GM19240 (cell line): ENCODE data around the gene ZNF554.
"Not testable (repeated sequence)": the region's sequence is repeated elsewhere in the genome, so short reads cannot be mapped to it uniquely, and the experiment has no call there.

Experiments
- DNase-seq: peaks from one replicate; pipeline ENCODE4 v3.0.0; 2011; ENCODE audit warnings: low spot score; ENCODE audit not compliant: insufficient read length

The ZNF554 gene

DNA sequence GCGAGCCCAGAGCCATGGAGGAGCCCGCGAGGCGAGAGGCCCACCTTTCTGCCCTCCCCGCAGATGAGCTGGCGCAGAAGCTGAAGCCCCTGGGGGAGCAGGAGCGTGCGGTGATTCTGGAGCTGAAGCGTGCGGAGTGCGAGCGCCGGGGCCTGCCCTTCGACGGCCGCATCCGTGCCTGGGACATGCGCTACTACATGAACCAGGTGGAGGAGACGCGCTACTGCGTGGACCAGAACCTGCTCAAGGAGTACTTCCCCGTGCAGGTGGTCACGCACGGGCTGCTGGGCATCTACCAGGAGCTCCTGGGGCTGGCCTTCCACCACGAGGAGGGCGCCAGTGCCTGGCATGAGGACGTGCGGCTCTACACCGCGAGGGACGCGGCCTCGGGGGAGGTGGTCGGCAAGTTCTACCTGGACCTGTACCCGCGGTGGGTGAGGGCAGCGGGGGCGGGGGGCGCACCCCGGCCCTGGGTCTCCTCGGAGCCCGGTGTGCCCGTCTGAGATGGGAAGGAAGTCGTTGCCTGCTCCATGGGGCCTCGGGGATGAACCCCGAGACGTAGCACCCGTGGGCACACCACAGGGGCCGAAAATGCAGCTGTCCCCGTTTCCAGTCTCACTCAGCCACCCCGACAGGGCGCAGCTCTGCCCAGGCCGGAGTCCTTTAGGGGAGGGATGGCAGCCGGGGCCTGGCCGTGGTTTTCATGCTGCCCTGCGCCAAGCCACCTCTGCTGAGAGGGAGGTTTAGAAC lies 12.1 kb upstream of the ZNF554 start:
- DNase-seq = no peak

DNA sequence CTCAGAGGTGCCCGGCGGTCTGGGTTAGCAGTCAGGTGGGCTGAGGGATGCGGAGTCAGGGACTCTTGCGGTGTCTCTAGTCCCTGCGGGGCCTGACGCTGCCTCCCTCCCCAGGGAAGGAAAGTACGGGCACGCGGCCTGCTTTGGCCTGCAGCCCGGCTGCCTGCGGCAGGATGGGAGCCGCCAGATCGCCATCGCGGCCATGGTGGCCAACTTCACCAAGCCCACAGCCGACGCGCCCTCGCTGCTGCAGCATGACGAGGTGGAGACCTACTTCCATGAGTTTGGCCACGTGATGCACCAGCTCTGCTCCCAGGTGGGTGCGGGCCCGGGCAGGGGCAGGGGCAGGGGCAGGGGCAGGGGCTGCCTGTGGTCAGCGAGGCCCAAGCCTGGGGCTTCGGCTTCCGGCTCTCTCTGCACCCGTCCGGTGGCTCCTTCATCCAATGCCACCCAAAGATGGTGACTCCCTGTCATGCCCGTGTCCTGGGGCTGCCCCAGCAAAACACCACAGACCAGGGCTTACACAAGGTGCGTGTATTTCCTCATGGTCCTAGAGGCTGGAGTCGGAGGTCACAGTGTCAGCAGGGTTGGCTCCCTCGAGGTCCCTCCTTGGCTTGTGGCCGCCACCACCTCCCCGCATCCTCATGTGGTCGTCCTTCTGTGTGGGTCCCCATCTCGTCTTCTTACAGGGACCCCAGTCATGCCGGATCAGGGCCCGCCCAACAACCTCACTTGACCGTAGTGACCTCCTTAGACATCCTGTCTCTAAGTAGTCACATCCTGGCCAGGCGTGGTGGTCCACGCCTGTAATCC lies 11.3 kb upstream of the ZNF554 start:
- no peak for DNase-seq

DNA sequence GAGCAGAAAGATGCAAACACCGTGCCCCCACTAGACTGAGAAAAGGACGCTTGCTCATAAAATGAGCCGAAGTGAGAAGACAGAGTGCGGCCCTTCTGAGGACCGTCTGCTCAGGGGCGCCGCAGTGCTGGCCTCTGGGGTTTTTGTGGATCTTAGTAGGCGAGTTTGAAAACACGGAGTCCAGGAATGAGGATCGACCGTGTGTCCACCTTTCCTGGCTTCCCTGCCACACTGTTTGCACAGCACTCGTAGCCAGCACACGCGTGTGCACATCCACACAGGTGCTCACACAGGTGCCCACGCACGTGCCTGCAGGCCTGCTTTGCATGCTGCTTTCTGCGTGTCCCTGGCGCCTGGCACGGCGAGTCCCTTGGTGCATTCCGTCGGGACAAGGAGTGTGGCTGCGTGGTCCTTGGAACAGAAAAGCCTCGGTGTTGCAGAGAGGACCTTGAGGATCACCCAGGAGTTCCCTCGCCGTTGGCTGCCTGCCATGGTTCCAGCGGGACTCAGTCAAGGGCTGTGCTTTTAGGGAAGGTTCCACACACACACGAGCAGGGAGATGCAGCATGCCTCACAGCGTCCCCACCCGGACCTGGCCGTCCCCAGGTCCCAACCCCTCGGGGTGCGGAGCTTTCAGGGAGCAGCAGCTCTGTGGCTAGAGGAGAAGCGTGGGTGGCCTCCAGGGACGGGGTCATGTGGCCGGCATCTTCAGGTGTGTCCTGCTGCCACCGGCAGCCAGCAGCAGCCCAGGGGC lies 10.1 kb upstream of the ZNF554 start:
- no peak for DNase-seq

DNA sequence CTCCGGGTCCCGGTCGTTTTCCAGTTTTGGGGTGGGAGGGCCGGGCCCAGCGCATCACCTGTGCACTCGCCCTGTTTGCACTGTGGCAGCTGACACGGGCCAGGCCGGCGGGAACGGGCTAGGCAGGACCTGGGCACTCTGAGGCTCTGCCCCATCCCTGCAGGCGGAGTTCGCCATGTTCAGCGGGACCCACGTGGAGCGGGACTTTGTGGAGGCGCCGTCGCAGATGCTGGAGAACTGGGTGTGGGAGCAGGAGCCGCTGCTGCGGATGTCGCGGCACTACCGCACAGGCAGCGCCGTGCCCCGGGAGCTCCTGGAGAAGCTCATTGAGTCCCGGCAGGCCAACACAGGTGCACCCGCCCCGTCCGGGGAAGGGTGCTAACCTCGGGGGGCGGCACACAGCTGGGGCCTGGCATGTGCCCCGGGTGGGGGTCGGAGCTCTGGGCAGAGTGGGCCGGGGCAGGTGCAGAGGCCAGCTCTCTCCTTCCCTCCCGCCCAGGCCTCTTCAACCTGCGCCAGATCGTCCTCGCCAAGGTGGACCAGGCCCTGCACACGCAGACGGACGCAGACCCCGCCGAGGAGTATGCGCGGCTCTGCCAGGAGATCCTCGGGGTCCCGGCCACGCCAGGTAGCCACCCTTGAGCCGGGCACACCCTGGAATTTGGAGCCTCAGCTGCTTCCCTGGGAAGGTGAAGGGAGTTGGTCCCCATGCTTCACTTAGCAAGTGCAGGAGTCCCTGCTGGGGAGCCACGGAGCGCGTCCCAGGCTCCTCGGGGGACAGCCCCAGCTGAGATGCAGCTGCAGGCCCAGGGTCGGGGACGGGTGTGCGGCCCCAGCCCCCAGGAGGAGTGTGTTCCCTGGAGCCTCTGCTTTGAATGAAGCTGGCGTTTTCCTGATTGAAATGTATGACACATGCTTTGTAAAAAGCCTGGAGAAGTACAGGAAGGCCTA lies 9.3 kb upstream of the ZNF554 start:
- DNase-seq = no peak

DNA sequence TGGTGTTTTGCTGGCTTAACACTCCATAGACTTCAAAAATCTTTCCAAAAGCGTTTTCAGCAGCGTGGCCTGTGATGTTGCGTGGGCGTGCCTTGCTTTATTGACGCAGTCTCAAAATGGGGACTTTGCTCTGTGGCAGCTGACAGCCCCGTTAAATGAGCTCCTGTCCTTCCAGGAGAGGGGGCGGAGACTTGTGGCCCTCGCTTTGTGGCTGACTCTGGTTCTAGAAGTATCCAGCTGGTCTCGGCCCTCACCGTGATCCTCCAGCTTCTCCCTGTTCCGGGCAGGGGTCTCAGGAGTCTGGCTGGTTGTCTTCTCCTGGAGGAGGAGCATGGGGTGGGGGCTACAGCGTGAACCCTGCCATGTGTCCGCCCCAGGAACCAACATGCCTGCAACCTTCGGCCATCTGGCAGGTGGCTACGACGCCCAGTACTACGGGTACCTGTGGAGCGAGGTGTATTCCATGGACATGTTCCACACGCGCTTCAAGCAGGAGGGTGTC lies 8.4 kb upstream of the ZNF554 start:
- DNase-seq = no peak

DNA sequence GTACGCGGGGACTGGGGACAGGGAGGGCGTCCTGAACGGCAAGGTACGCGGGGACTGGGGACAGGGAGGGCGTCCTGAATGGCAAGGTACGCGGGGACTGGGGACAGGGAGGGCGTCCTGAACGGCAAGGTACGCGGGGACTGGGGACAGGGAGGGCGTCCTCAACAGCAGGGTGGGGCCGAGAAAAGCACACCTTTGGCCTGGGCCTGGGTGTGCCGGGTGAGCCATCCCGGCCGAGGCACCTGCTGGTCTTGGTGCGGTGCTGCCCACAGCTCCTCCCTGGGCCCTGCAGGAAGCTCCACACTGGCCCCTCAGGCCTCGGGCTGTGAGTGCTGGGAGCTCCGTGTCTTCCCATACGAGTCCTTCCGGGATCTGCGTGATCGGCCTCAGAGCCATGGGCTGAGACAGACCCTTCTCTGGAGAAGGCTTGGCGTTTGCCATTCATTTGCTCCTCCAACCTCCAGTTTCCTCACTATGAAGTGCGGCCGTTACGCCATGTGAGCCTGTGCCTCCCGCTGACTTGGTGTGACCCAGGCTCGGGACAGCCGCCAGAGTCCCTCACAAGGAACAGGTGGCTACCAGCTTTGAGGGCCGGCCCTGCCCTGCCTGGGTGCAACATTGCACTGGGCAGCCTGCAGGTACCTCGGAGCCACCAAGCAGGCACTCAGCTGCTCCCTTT lies 7.8 kb upstream of the ZNF554 start:
- DNase-seq = no peak

DNA sequence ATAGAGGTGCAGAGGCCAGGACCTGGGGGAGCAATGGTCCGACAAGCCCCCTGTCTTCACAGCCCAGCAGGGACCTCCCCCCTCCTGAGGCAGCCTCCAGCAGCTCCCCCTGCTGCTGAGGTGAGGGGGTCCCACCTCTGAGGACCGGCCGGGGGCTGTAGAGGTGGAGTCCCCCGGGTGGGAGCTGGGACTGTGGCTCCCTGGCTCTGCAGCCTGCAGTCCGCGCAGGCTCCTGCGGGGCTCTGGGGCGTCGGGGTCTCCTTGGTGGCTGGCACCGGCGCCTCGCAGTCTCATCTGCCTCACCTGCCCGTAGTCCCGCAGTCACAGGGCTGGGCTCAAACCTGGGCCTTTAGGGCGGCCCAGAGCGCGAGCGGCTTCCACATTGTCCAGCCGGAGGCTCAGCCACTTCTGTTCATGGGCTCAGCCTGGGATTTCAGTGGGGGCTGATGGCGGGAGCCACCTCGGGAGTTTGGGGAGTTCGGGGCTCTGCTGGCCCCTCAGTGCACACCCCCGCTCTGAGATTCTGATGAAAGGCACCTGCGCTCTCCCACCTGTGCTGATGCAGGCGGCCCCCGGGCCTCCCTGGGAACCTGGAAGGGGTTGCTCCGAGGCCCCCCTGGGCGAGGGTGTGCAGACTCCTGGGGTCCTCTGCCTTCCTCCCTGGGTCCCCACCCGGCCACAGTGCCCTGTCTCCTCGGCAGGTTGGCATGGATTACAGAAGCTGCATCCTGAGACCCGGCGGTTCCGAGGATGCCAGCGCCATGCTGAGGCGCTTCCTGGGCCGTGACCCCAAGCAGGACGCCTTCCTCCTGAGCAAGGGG lies 7.0 kb upstream of the ZNF554 start:
- no peak for DNase-seq

DNA sequence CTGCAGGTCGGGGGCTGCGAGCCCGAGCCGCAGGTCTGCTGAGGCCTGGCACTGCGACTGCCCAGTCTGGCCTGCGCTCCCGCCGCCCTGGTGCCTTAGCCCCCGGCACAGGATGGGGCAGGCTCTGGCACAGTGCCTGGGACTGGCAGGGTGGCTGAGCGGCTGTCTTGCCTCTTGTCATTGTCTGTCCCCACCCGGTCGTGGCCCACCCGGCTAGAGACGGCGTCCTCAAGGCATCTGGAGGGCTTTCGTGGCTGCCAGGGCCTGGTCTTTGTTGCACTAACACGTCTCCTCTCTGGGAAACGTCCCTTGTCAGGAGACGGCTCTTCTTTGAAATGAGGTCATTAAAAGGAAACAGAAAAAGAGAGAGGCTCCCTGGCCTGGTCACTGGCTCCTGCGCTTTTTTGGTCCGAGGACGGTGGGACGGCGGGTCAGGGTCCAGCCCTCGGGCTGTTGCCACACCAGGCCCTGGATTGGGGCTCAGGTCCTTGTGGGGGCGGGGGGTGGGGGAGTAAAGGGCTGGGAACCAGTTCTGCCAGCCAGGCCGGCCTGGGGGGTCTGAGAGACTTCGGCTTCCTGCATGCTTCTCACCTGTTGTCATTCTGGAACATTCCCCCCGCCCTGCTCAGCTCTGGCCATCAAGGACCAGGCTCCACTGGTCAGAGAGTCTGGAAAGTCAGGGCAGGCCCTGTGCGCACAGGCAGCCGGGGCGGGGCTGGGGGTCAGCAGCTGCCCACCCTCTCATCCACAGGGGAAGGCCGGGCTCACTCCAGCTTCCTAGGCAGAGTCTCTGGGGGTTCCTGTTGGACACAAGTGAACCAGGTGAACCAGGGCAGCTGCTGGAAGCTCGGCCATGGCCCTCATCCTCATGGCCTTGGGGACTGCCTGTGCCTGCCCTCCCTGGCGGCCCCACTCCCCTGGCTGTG lies 6.2 kb upstream of the ZNF554 start:
- DNase-seq = no peak

DNA sequence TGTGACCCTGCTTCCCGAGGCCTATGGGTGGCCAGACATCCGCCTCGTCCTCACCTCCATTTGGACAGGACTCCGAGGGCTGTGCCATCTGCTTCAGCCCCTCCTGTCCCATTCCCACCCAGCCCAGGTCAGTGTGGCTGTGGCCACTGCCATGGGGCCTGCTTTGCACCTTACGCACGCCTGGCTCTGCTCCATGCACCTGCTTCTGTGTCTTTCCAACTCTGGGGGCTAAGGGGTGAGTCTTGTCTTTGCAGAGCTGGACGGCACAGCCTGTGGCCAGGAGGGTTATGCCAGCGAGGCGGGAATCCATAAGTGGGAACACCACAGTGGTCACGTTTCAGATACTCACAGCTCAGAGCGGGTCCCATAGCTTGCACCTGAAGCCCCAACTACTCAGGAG lies 5.2 kb upstream of the ZNF554 start:
- no peak for DNase-seq

DNA sequence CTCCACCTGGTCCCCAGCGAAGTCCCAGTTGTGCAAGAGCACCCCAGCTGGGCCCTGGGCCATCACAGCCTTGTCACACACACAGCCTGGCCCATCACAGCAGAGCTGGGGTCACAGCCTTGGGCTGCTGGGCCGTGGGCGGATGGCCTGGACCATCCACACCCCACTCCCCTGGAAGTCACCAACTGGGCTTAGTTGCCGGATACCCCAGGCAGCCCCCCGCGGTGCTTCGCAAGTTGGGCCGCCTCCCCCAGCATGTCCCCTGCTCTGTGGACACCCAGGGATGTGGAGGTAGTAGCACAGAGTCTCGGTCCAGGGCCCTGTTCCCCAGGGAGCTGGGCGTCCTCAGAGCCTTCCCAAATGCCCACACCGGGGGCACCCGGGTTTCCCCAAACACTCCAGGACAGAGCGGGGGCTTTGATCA lies 4.5 kb upstream of the ZNF554 start:
- no peak for DNase-seq

DNA sequence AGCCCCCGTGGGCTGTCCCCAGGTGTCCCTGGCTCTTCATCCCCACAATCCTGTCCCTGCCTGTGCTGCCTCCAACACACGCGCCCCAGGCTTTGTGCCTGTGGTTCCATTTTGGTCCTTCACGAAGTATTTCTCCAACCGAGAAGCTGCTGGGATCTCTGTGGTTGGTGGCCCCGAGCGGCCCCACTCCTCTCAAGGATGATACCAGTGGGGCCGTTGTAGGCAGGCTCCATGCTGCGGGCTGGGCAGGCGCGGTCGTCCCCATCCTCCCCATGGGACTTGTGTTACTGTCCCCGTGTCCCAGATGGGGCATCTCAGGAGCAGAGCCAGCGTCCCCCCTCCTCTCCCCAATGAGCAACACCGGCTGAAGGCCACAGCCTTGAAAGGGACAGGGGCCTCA lies 3.7 kb upstream of the ZNF554 start:
- DNase-seq = no peak

DNA sequence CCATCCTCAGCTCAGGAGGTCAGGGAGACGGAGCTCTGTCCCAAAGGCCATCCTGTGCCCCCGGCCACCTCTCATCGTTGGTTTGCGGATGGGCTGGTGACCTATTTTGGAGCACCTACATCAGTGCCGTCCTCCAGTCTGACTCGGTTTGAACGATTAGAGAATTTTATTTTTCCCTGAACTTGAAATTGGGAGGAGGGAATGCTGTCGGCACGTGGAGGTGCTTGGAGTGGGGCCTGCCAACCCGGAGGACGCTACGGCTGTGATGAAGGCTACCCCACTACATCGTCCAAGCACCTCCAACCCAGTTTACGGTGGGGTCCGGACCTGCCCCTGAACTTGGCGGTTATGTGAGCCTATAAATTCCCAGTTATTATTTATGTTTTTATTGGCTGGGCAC lies 3.0 kb upstream of the ZNF554 start:
- DNase-seq = no peak

DNA sequence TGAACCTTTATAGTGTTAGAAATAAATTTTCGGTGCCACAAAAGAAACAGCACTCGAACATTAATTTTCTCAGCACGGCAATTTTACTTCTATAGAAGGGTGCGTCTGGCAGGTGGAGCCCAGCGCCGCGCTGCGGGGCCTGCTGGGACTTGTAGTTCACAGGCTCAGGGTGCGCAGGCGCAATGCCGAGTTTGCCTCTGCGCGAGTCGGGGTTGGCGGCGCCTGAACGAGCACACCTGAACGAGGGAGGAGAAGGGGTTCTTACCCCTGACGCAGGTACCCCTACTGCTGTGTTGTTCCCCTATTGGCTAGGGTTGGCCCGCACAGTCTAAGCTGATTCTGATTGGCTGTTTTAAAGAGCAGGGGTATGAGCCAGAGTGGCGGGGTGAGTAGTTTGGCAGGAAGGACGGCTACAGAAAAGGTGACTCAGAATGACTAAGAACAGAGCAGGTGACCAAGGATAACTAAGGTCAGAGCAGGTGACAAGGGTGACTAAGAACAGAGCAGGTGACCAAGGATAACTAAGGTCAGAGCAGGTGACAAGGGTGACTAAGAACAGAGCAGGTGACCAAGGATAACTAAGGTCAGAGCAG lies 2.3 kb upstream of the ZNF554 start:
- DNase-seq = not testable (repeated sequence)

DNA sequence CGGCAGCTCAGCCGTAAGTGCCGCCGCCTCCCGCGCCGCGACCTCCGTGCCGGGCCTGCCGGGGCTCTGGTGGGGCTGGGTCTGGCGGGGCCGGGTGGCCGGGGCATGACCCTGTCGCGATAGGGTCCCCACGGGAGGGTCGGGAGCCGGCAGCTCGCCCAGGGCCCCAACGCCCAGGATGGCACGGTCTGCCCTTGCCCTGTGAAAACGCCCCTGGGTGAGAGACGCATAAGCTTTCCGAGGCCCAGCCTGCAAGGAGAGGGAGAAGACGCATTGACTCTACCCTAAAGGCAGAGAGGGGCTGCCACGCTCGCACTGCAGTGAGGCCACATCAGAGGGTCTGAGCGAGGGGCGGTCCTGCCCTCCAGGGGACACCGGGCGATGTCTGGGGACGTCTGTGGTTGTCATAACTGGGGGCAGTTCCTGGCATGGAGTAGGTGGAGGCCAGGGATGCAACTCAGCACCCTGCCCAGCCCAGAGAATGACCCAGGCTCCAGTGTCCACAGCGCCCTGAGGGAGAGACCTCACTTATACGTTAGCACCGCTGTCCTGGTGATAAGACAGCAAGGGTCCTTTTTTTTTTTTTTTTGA lies 539 bp downstream of the ZNF554 start:
- DNase-seq = no peak

DNA sequence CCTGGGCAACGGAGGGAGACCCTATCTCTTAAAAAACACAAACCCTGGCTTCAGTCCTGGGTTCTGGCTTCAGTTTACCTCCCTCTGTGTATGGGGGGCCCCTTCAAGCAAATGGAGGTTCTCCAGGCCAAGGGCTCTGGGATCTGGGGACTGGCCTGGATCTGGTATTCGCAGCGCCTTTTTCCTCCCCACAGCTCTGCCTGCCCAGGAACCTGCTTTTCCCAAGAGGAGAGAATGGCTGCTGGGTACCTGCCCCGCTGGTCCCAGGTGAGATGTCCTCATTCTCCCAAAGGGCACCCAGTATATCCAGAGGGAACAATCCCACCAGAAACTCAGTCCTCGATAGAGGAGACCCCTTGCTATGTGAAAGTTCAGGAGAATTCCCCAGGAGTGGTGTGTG lies 3.2 kb downstream of the ZNF554 start:
- DNase-seq = no peak

DNA sequence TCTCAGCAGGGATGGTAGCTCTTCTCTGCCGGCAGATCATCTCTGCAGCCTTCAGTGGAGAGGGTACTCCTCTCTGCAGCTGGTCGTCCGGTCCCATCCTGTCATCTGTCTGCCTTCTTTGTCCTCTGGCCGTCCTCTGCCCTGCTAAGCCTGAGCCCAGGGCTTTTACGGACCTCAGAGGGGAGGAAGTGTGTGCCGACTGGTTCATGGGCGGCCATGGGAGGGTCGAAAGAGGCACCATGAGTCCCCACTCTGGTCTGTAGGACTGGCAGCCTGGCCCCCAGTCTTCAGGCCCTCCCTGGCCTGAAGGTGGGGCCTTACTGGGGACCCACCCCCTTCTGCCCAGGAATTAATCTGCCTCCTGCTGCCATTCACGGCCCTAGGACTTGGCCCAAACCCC lies 4.0 kb downstream of the ZNF554 start:
- no peak for DNase-seq

DNA sequence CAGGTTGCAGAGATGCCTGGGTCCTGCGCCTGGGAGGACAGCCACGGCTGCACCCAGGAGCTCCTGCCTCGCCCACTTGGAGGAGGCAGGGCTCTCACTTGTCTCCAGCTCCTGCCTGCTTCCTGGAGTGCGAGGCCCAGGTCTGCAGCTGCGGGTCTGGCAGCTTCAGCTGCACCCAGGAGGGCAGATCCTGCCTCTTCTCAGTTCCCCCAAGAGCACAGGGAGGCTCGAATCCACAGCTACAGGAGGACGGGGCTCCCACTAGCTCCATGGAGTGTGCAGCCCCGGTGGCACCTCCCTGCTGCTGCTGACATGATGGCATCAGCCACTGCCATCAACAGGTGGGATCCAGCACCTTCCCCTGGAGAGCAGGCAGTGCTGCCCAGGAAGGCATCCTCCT lies 4.5 kb downstream of the ZNF554 start:
- DNase-seq = no peak

DNA sequence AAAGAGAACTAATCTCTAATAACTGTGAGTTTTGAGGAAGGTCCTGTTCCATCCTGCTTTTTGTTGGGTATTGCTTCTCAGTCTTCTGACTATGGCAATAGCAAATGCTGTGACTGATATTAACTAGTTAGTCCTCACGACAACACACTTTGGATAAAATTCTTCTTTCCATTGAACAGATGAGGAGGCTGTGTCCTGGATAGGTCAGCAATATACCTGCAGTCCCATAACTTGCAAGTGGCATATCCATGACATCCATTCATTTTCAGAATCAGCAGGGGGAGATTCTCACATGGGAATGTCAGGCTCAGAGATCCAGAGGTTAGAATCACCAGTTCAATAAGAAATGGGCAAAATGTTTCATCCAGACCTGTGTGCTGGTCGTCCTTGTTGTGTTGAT lies 7.4 kb downstream of the ZNF554 start:
- no peak for DNase-seq
